ENCODE results near the gene PARD3.
A peak's percentile ranks its signal among the peaks of the same experiment; 100 is the strongest.
"Not testable (repeated sequence)": the region's sequence is repeated elsewhere in the genome, so short reads cannot be mapped to it uniquely, and the experiment has no call there.

PARD3 gene

DNA sequence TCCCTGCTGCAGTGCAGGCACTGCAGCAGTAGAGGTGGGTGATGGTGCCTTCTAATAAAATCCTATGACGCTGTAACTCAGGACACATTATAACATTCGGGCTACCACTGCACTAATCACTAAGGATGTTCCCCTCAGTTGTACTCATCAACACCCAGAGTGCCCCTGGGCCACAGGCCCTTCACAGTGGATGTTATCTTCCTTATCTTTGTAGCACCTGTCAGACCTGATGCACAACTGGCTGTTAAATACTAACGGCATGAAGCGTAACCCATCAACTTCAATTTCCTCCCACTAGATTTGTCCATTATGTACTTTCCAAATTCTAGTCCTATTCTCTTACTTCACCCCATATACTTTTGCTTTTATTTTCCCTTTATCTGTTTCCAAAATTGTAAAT is 66.3 kb downstream of the PARD3 start:
- no peak overlapping the region for H3K4me3 ChIP-seq (ENCODE audit: control insufficient read depth, low read depth, low read length)
- DNase-seq (ENCODE audit: low read depth): no peak
- TF ChIP-seq, protein P1, sequence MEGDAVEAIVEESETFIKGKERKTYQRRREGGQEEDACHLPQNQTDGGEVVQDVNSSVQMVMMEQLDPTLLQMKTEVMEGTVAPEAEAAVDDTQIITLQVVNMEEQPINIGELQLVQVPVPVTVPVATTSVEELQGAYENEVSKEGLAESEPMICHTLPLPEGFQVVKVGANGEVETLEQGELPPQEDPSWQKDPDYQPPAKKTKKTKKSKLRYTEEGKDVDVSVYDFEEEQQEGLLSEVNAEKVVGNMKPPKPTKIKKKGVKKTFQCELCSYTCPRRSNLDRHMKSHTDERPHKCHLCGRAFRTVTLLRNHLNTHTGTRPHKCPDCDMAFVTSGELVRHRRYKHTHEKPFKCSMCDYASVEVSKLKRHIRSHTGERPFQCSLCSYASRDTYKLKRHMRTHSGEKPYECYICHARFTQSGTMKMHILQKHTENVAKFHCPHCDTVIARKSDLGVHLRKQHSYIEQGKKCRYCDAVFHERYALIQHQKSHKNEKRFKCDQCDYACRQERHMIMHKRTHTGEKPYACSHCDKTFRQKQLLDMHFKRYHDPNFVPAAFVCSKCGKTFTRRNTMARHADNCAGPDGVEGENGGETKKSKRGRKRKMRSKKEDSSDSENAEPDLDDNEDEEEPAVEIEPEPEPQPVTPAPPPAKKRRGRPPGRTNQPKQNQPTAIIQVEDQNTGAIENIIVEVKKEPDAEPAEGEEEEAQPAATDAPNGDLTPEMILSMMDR (conservative IDR thresholded peaks at IDR 0.05; ENCODE audit: control insufficient read depth, insufficient read depth, low read depth, low read length): no peak

DNA sequence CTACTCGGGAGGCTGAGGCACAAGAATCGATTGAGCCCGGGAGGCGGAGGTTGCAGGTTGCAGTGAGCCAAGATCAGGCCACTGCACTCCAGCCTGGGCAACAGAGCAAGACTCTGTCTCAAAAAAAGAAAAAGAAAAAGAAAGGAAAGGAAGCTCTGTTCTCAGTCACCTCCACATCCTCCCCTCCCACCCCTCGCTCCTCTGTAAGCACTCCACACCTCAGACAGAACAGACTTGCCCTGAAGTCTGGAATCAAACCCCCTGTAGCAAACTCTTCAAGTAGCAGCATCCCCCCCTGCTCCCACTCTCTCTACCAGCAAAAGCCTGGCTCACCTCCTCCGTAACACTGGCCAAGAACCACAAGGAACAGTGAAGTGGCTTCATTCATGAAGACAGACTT is 66.7 kb downstream of the PARD3 start:
- no peak for DNase-seq (ENCODE audit: low read depth)
- TF ChIP-seq, protein P1 (conservative IDR thresholded peaks at IDR 0.05; ENCODE audit: control insufficient read depth, insufficient read depth, low read depth, low read length): no peak
- H3K4me3 ChIP-seq (ENCODE audit: control insufficient read depth, low read depth, low read length): no peak overlapping the region

DNA sequence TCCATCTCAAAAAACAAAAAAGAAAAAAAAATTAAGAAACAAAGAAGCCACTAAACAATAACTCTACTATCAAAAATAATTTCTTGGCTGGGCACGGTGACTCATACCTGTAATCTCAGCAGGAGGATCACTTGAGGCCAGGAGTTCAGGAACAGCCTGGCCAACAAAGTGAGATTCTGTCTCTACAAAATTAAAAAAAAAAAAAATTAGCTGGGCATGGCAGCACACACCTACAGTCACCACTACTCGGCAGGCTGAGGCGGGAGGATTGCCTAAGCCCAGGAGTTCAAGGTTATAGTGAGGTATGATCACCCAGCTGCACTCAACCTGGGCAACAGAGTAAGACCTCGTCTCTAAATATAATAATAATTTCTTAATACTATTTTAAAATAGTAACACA is 69.0 kb downstream of the PARD3 start:
- H3K4me3 ChIP-seq (ENCODE audit: control insufficient read depth, low read depth, low read length): no peak overlapping the region
- TF ChIP-seq, protein P1 (conservative IDR thresholded peaks at IDR 0.05; ENCODE audit: control insufficient read depth, insufficient read depth, low read depth, low read length): no peak
- no peak for DNase-seq (ENCODE audit: low read depth)

DNA sequence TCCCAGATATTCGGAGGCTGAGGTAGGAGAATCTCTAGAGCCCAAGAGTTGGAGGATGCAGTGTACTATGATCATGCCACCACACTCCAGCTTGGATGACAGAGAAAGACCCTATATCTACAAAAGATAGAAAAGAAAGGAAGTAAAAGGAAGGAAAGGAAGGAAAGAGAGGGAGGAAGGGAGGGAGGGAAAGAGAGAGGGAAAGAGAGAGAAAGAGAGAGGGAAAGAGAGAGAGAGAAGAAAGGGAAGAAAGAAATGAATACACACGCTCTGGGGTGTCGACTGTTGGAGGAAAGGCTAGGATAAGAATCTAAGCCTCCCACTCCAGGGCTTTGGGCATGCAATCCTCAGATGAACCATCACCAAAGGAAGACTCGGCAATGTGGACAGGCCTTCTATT is 69.9 kb downstream of the PARD3 start:
- H3K4me3 ChIP-seq (ENCODE audit: control insufficient read depth, low read depth, low read length): no peak overlapping the region
- DNase-seq (ENCODE audit: low read depth): no peak
- TF ChIP-seq, protein P1 (conservative IDR thresholded peaks at IDR 0.05; ENCODE audit: control insufficient read depth, insufficient read depth, low read depth, low read length): no peak

DNA sequence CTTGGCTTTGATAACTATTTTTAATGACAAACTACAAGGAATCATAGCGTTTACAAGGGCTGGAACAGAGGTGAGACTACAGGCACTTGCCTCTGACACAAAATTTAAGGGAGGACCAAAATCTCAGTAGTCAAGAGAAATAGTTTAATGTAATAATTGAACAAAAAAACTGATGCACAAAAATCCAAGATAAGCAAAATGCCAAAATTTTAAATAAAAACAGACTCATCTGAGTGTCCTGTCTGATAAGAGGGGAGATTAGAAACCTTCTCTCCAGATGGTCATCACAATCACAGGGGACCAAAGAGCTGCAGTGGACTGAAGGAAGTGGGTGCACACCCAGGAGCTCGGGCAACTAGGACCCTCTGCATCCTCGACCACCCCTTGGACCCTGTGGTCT is 70.5 kb downstream of the PARD3 start:
- TF ChIP-seq, protein P1 (conservative IDR thresholded peaks at IDR 0.05; ENCODE audit: control insufficient read depth, insufficient read depth, low read depth, low read length): no peak
- no peak overlapping the region for H3K4me3 ChIP-seq (ENCODE audit: control insufficient read depth, low read depth, low read length)
- DNase-seq (ENCODE audit: low read depth): no peak

DNA sequence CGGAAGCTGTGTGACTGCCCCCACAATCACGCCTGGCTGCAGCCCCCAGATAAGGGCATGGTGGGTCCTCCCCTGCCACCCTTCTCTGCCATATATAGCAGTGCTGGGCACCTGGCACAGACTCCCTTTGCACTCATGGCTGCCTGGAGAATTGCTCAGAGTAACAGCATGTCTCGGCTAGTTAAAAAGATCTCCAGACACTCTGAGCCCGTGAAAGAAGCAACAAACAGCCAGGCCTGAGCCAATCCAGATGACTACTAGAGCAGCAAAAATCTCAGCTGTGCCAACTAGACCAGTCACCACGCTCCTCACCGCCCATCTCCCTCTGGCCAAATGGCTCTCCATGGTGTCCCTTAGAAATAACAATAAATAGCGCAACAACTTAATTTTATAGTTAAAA is 71.3 kb downstream of the PARD3 start:
- TF ChIP-seq, protein P1 (conservative IDR thresholded peaks at IDR 0.05; ENCODE audit: control insufficient read depth, insufficient read depth, low read depth, low read length): no peak
- DNase-seq (ENCODE audit: low read depth): peak; percentile 52
- no peak overlapping the region for H3K4me3 ChIP-seq (ENCODE audit: control insufficient read depth, low read depth, low read length)

DNA sequence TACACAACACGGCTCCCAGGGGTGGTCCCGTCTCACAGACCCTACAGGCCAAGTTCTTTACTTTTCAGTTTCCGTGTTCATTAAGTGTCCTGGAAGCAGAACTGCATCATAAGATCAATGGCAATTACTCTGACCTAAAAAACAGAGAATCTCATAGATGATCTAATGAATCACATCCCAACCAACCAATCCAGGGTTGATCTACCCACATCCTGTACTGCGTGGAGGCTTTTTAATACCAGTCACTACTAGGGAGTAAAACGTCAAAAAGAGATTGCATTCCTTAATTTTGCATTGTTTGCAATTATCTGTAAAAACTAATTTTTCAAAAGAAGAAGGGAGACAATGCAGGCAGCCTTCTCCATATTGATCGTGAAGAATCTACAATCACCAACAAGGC is 72.6 kb downstream of the PARD3 start:
- TF ChIP-seq, protein P1 (conservative IDR thresholded peaks at IDR 0.05; ENCODE audit: control insufficient read depth, insufficient read depth, low read depth, low read length): no peak
- H3K4me3 ChIP-seq (ENCODE audit: control insufficient read depth, low read depth, low read length): no peak overlapping the region
- DNase-seq (ENCODE audit: low read depth): peak; percentile 48

DNA sequence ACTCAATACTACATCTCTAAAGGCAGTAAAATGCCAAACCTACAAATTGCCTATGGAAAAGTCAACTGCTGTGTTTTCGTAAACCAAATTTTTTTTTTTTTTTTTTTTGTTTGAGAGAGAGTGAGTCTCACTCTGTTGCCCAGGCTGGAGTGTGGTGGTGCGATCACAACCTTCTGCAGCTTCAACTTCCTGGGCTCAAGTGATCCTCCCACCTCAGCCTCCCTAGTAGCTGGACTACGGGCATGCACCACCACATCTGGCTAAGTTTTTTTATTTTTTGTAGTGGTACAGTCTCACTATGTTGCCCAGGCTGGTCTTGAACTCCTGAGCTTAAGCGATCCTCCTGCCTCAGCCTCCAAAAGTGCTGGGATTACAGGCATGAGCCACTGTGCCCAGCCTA is 74.0 kb downstream of the PARD3 start:
- not testable (repeated sequence) for H3K4me3 ChIP-seq (ENCODE audit: control insufficient read depth, low read depth, low read length); DNase-seq (ENCODE audit: low read depth)

Measured in fibroblast of mammary gland (primary cell).